ENCODE measurements around the gene EEF1AKMT2. TPM values are rescaled to one million over a fixed set of nuclear protein-coding genes. Genes with fewer than 3 reads are reported as not detected.

The EEF1AKMT2 gene
- total and polyA plus RNA-seq, 2 of the 13 experiments (the other 11 are each of a cell fraction or from before 2014, with no cell fraction given), result 11.3 to 19.3 TPM

GRCh38 chr10:124709861-124710260 lies 81.8 kb downstream of the EEF1AKMT2 start:
- BruUV-seq (replicated peaks), result no TSS peak
- Histone ChIP-seq H3K4me1 (ENCODE audit: insufficient read depth, low read length) (peaks cover 67% of the 10 kb centered on the region), H3K9ac (ENCODE audit: insufficient read depth, low read depth, low read length) (no peak overlapping the region), H3K27ac (ENCODE audit: extremely low read length, insufficient read depth, low read length) (no peak overlapping the region), H3K9me3 (ENCODE audit: low read length) (no peaks in the 10 kb centered on the region), H3K4me2 (ENCODE audit: low read depth, low read length) (no peak overlapping the region), H3K79me2 (ENCODE audit: insufficient read depth, low read length) (peaks cover 14% of the 10 kb centered on the region), H3K4me3 (replicated peaks in 1 of 3; ENCODE audit: insufficient read depth in 1 of 3, low read depth in 2 of 3, low read length in 3 of 3) (no peak overlapping the region), H3K27me3 (ENCODE audit: control insufficient read depth in 1 of 2, insufficient read depth in 2 of 2, low read length in 2 of 2) (no peaks in the 10 kb centered on the region), H4K20me1 (ENCODE audit: insufficient read depth, low read length) (0 out of 2 replicates have a peak, but pooled peaks cover 5% of the 10 kb centered on the region), H2AFZ (ENCODE audit: low read length) (no peak overlapping the region), H3K36me3 (replicated peaks in 1 of 2; ENCODE audit: control insufficient read depth in 1 of 2, insufficient read depth in 2 of 2, low read length in 2 of 2) (peaks cover 6 to 21% of the 10 kb centered on the region in 2 experiments)
- ChIA-PET POLR2A (no interaction called here), CTCF (ENCODE audit: low intra/inter-chr PET ratio, low total read pairs) (no interaction called here)
- in situ Hi-C loops (cut with HindIII; ENCODE audit: extremely low pct_ligation_motif_present, low pct_unique_long_range_greater_than_20kb) (no loop called here), intact Hi-C loops (cut with micrococcal nuclease; ENCODE audit: unreplicated experiment) (no loop called here)
- DNase-seq (ENCODE audit: low spot score) (no peak), ATAC-seq (no peak), FAIRE-seq (no peak)
- 97% methylated on average over 10 of the region's 10 CpGs for WGBS (ENCODE audit: low lambda C conversion rate)
- TF ChIP-seq, protein P1, sequence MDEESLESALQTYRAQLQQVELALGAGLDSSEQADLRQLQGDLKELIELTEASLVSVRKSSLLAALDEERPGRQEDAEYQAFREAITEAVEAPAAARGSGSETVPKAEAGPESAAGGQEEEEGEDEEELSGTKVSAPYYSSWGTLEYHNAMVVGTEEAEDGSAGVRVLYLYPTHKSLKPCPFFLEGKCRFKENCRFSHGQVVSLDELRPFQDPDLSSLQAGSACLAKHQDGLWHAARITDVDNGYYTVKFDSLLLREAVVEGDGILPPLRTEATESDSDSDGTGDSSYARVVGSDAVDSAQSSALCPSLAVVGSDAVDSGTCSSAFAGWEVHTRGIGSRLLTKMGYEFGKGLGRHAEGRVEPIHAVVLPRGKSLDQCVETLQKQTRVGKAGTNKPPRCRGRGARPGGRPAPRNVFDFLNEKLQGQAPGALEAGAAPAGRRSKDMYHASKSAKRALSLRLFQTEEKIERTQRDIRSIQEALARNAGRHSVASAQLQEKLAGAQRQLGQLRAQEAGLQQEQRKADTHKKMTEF (CRISPR knock-in tag; IDR thresholded peaks at IDR 0.05), result no peak
- TF ChIP-seq TCF7L2 (IDR thresholded peaks at IDR 0.05; ENCODE audit: low read depth, low read length), result no peak
- TF ChIP-seq, protein P2, sequence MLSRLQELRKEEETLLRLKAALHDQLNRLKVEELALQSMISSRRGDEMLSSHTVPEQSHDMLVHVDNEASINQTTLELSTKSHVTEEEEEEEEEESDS (CRISPR knock-in tag; IDR thresholded peaks at IDR 0.05; ENCODE audit: borderline replicate concordance), result no peak

DNA sequence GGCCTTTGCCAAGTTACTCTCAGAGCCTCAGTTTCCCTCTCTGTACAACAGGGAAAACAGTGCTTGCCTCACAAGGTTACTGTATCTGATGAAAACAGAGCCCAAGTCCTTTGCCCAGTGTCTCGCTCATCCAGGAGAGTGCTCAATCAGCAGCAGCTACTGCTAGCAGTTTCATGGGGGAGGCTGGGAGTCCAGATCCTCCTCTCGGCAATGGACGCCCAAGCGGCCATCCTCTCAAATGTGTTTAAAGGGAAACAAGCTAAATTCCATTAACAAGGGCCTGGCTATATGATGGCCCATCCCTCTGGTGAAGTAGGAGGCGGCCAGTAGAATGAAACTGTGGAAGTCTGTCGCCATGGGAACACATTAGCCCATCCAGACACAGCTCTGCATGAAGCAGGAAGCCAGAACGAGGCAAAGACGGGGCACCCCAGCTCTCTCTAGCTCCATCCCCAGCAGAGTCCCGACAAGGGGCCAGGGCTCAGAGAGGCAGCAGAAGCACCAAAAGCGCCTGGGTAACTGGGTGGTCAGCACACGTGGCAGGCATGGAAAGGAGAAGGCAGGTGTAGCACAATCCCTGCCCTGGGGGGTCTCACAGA lies 82.7 kb downstream of the EEF1AKMT2 start:
- BruUV-seq (replicated peaks), result no TSS peak
- 87% methylated on average over 11 of the region's 11 CpGs for WGBS (ENCODE audit: low lambda C conversion rate)
- in situ Hi-C loops (cut with HindIII; ENCODE audit: extremely low pct_ligation_motif_present, low pct_unique_long_range_greater_than_20kb) (no loop called here), intact Hi-C loops (cut with micrococcal nuclease; ENCODE audit: unreplicated experiment) (no loop called here)
- Histone ChIP-seq H3K9ac (ENCODE audit: insufficient read depth, low read depth, low read length) (peak overlapping the region; percentile 18; the same call in 1 of the 2 replicates), H3K9me3 (ENCODE audit: low read length) (no peaks in the 10 kb centered on the region), H3K4me3 (replicated peaks in 1 of 3; ENCODE audit: insufficient read depth in 1 of 3, low read depth in 2 of 3, low read length in 3 of 3) (no peak overlapping the region), H4K20me1 (ENCODE audit: insufficient read depth, low read length) (0 out of 2 replicates have a peak, but pooled peaks cover 5% of the 10 kb centered on the region), H3K27ac (ENCODE audit: extremely low read length, insufficient read depth, low read length) (no peak overlapping the region), H3K4me1 (ENCODE audit: insufficient read depth, low read length) (peaks cover 59% of the 10 kb centered on the region), H3K27me3 (ENCODE audit: control insufficient read depth in 1 of 2, insufficient read depth in 2 of 2, low read length in 2 of 2) (no peaks in the 10 kb centered on the region), H3K79me2 (ENCODE audit: insufficient read depth, low read length) (peaks cover 14% of the 10 kb centered on the region), H2AFZ (ENCODE audit: low read length) (no peak overlapping the region), H3K4me2 (ENCODE audit: low read depth, low read length) (peak overlapping the region; percentile 55; the same call in 1 of the 2 replicates), H3K36me3 (replicated peaks in 1 of 2; ENCODE audit: control insufficient read depth in 1 of 2, insufficient read depth in 2 of 2, low read length in 2 of 2) (peaks cover 7 to 27% of the 10 kb centered on the region in 2 experiments)
- DNase-seq (ENCODE audit: low spot score), result no peak
- ChIA-PET CTCF (ENCODE audit: low intra/inter-chr PET ratio, low total read pairs) (no interaction called here), POLR2A (interaction anchor here (1.0 kb wide), 1 partner anchor 32 kb away, joined by 4 read pairs; no protein-coding TSS in a partner anchor)
- TF ChIP-seq RFX3 (CRISPR knock-in tag; IDR thresholded peaks at IDR 0.05) (peak; percentile 48; the same call in 1 of the 2 replicates), RFX1 (IDR thresholded peaks at IDR 0.05) (peak; percentile 18; the same call in 1 of the 2 replicates), ZSCAN20 (CRISPR knock-in tag; IDR thresholded peaks at IDR 0.05; ENCODE audit: borderline replicate concordance) (no peak)
- ATAC-seq, result peak; percentile 14; the same call in 1 of the 3 replicates
- no peak for FAIRE-seq
